Left ventricle myocardium inferior (tissue), 1 donor: ENCODE results near the gene HSD11B2. TPM values are rescaled to one million over a fixed set of nuclear protein-coding genes. Genes with fewer than 3 reads are reported as not detected.
A peak's percentile ranks its signal among the peaks of the same experiment; 100 is the strongest.

ENCODE experiments used
- DNase-seq: peaks from one replicate; pipeline ENCODE4 v3.0.0-alpha.2; 2020
- H3K27ac ChIP-seq: fragments of 200-600 bp; replicated peaks from 2 replicates; pipeline ENCODE4 v1.8.0; 2021
- H3K27me3 ChIP-seq: fragments of 200-600 bp; 2 replicates; pipeline ENCODE4 v1.8.0; 2021; ENCODE audit warnings: low read depth
- H3K36me3 ChIP-seq: fragments of 200-600 bp; 2 replicates; pipeline ENCODE4 v1.8.0; 2021
- H3K4me1 ChIP-seq: fragments of 200-600 bp; 2 replicates; pipeline ENCODE4 v1.8.0; 2021
- H3K4me3 ChIP-seq: fragments of 200-600 bp; 2 replicates; pipeline ENCODE4 v1.8.0; 2021; ENCODE audit warnings: mild to moderate bottlenecking, moderate library complexity
- H3K9me3 ChIP-seq: fragments of 200-600 bp; replicated peaks from 2 replicates; pipeline ENCODE4 v1.8.0; 2021
- CTCF ChIP-seq: fragments of 200-600 bp; IDR thresholded peaks from 2 replicates; pipeline ENCODE4 v1.8.0; 2021; ENCODE audit warnings: antibody characterized with exemption, mild to moderate bottlenecking, borderline replicate concordance
- intact Hi-C: fragments of 100-400 bp; cut with micrococcal nuclease; formaldehyde crosslinking; loops from one replicate; pipeline ENCODE4 v1.11.0; 2022
- total RNA-seq: library from RNA; stranded (reverse); fragmentation: NEBNext Ultra II Directional; extraction: Animal tissue kit (Norgen Biotek cat#: 25700); gene quantifications from one replicate; pipeline ENCODE4 v1.2.1, GENCODE V29; 2021
- donor health status: DM: no; HTN: yes; CAD: no; lungs with severe emphysema.

The HSD11B2 gene
- total RNA-seq, 1 donor from 2014 or later: 0.99 TPM

- DNase-seq: no peak
- intact Hi-C loops: no loop called here
- Histone ChIP-seq H3K4me1 (peaks cover 77% of the 10 kb centered on the region), H3K4me3 (no peak overlapping the region), H3K27me3 (no peaks in the 10 kb centered on the region), H3K36me3 (no peaks in the 10 kb centered on the region), H3K9me3 (no peaks in the 10 kb centered on the region), H3K27ac (no peak overlapping the region)
- no peak for TF ChIP-seq CTCF
These were observed 41.0 kb downstream of the HSD11B2 start for GRCh38 chr16:67471758-67472384.

DNA sequence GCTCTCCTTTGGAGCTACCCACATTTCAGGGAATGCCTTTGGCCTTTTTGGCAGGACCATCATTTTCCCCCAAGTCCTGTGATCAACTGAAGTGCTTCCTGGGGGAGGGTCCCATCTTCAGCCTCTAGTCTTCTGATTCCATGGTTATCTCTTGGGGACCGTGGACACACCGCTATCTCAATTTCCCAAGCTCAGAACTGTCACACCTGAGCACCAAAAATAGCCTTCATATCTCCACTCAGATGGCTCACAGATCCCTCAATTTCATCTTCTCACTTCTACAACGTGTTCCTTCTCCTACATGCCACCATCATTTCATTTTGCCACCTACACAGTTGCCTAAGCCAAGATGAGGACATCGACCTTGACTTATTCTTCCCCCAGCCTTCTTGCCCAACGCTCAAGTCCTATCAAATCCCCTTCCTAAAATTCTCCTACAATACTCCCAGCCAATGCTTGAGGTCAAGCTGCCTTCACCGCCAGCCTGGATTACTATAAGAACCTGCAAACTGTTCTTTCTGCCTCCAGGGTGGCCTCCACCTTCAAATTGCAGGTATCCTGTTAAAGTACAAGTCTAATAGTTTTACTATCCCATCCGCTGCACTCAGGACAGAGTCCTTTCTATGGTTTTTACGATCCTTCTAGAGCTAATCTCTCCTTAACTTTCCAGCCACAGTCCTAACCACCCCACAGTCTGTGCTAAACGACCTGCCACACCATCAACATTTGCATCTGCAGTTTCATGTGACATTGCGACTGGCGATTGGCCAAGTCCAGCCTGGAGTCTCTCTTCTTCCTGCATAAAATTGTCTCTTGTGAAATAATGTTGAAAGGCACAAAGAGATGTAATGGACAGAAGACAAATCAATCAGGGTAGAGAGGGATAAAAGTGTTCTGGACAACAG is 43.9 kb downstream of the HSD11B2 start:
- Histone ChIP-seq H3K4me3 (no peak overlapping the region), H3K27ac (no peak overlapping the region), H3K27me3 (no peaks in the 10 kb centered on the region), H3K4me1 (peaks cover 77% of the 10 kb centered on the region), H3K36me3 (no peaks in the 10 kb centered on the region), H3K9me3 (no peaks in the 10 kb centered on the region)
- no peak for DNase-seq
- no peak for TF ChIP-seq CTCF
- intact Hi-C loops: no loop called here

DNA sequence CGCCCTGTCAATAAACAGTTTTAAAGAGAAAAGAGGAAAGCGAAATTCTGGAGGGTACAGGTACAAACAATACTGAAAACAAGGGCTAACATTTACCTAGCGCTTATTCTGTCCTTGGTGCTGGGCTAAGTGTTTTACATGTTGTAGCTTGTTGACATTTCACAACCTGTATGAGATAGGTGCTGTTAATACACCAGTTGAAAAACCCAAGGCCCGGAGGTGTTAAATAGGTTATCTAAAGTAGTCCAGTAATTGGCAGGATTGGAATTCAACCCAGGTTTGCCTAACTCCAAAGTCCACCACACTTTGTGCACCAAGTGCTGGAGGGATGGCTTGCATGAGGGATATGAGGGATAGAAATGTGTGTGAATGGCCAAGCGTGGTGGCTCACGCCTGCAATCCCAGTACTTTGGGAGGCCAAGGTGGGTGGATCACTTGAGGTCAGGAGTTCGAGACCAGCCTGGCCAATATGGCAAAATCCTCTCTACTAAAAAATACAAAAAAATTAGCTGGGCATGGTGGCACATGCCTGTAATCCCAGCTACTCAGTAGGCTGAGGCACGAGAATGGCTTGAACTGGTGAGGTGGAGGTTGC is 47.1 kb downstream of the HSD11B2 start:
- Histone ChIP-seq H3K4me3 (no peak overlapping the region), H3K36me3 (no peaks in the 10 kb centered on the region), H3K4me1 (peaks cover 80% of the 10 kb centered on the region), H3K27me3 (no peaks in the 10 kb centered on the region), H3K9me3 (no peaks in the 10 kb centered on the region), H3K27ac (no peak overlapping the region)
- no peak for TF ChIP-seq CTCF
- DNase-seq: no peak
- intact Hi-C loops: no loop called here

DNA sequence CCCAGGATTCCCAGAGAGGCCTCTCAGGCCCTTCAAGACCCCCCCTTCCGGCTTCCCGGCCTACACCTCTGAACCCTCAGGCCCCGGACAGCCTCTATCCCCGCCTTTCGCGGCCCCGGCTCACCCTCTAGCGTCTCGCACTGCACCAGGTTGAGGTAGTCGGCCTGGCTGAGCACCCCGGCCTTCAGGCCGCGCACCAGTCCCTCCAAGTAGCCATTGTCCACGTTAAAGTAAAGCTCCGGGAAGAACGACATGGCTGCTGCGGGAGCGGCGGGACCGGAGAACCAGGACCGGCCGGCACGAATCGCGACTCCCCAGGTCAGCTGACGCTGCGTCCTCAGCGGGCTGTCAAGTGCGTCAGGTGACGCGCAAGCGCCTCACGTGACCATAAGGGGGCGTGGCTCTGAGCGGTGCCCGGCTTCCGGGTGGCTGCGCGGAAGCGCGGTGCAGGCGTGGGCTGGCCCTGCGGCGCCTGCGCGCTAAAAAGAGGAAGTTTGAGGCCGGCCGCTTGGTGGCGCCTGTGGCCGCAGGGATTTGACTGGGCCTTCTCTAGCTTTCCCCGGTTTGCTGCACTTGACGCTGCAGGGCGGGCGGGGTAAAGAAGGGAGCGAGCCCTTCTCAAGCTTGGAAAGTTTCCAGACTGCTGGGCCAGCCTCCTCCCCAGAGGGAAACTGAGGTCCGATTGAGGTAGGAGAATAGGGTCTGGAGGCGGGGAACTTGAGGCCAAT is 50.1 kb downstream of the HSD11B2 start, which contains the start of gene ATP6V0D1:
ATP6V0D1 (minus strand) TSS at position 325 of the 728 bp plus-strand sequence; CDS start at position 254, 71 bp downstream.
- Histone ChIP-seq H3K36me3 (peaks cover 18% of the 10 kb centered on the region), H3K9me3 (no peaks in the 10 kb centered on the region), H3K4me3 (peak within 1 kb of the TSS; percentile 96), H3K27ac (peak within 1 kb of the TSS; percentile 95), H3K27me3 (no peaks in the 10 kb centered on the region), H3K4me1 (peaks cover 73% of the 10 kb centered on the region)
- DNase-seq: peak; percentile 99
- intact Hi-C loops: no loop called here
- TF ChIP-seq CTCF: peak; percentile 90

DNA sequence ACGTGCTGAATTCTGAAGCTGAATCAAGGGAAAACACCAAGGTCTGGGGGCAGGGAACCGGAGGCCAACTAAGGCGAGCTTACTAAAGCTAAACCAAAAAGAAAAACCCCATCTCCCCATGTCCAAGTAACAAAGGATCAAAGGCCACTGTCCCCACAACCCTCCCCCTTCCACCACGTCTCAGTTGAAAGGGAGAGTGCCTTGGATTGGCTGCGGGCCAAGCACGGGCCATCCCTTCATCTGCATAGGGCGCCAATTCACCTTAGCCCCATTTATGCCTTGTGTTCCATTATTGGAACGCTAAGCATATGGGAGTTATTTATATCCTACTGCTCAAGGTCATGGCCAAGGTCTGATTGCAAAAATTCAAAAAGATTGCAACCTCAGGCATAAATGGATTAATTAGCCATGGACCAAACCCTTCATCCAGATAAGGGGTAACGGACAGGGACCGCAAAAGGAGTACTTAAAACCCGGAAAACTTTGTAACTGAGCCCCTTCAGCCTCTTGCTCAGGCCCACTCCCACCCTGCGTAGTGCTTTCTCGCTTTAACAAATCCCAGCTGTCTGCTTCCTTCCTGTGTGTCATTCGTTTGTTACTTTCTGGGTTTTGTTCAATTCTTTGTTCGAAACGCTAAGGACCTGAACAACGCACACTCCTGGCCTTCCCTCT is 50.8 kb downstream of the HSD11B2 start:
- no peaks in the 10 kb centered on the region for H3K9me3 ChIP-seq
- TF ChIP-seq CTCF: no peak
- H3K27me3 ChIP-seq: no peaks in the 10 kb centered on the region
- peak overlapping the region; percentile 95 for H3K27ac ChIP-seq
- intact Hi-C loops: no loop called here
- H3K36me3 ChIP-seq: peaks cover 18% of the 10 kb centered on the region
- peak; percentile 48 for DNase-seq
- peak overlapping the region; percentile 96 for H3K4me3 ChIP-seq
- peaks cover 66% of the 10 kb centered on the region for H3K4me1 ChIP-seq
